Lower leg skin (tissue), 3 donors: ENCODE results near the gene MRPL36.

Experiments
- POLR2A ChIP-seq, 2 donors: fragments of 450-650 bp; IDR thresholded peaks; one replicate each; pipeline ENCODE4 v1.6.1; 2016 to 2017; ENCODE audit warnings: antibody characterized with exemption in 2 of 2, mild to moderate bottlenecking in 1 of 2, moderate library complexity in 1 of 2
- TF ChIP-seq, protein P1 (sequence below), 3 donors: fragments of 450-650 bp; IDR thresholded peaks; one replicate each; pipeline ENCODE4 v1.5.1; 2016; ENCODE audit warnings: antibody characterized with exemption in 3 of 3, mild to moderate bottlenecking in 3 of 3, moderate library complexity in 2 of 3

DNA sequence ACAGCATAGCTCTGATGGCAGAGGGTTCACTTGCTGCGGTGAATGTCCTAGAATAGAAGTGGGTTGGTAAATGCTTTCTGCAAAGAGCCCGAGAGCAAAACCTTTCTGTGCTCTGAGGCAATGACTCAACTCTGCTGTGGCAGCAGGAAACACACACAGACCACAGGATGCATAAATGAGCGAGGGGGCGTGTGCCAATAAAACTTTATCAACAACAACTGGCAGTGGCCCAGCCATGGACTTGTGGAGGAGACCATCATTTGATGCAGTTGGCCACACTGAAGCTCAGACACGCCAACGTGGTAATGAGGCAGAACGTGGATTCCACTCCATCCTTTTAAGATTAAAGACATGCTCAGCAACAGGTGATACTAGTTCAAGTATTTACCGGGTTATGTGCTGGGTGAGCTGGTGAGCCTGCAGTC, 6.8 kb downstream of the MRPL36 start:
- TF ChIP-seq, protein P1, sequence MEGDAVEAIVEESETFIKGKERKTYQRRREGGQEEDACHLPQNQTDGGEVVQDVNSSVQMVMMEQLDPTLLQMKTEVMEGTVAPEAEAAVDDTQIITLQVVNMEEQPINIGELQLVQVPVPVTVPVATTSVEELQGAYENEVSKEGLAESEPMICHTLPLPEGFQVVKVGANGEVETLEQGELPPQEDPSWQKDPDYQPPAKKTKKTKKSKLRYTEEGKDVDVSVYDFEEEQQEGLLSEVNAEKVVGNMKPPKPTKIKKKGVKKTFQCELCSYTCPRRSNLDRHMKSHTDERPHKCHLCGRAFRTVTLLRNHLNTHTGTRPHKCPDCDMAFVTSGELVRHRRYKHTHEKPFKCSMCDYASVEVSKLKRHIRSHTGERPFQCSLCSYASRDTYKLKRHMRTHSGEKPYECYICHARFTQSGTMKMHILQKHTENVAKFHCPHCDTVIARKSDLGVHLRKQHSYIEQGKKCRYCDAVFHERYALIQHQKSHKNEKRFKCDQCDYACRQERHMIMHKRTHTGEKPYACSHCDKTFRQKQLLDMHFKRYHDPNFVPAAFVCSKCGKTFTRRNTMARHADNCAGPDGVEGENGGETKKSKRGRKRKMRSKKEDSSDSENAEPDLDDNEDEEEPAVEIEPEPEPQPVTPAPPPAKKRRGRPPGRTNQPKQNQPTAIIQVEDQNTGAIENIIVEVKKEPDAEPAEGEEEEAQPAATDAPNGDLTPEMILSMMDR (IDR thresholded peaks at IDR 0.05): no peak
- no peak for TF ChIP-seq POLR2A (IDR thresholded peaks at IDR 0.05)
